ENCODE data around the gene ITGB2. TPM values are rescaled to one million over a fixed set of nuclear protein-coding genes. Genes with fewer than 3 reads are reported as not detected.
"Not testable (repeated sequence)": the region's sequence is repeated elsewhere in the genome, so short reads cannot be mapped to it uniquely, and the experiment has no call there.

Gene ITGB2
- total RNA-seq, 2 donors from 2014 or later, result 16.7 to 63.6 TPM

- no peak for DNase-seq (ENCODE audit: low spot score)
- H3K4me1 ChIP-seq, result peaks cover 0 to 31% of the 10 kb centered on the region in 2 donors
- no peaks in the 10 kb centered on the region for H3K36me3 ChIP-seq
- no peaks in the 10 kb centered on the region for H3K9me3 ChIP-seq
- no peak overlapping the region for H3K27ac ChIP-seq
- TF ChIP-seq CTCF (IDR thresholded peaks at IDR 0.05), result no peak
- no peak overlapping the region for H3K4me3 ChIP-seq
- peaks cover 9 to 14% of the 10 kb centered on the region in 2 donors for H3K27me3 ChIP-seq
Measured at GRCh38 chr21:44930543-44930981, 9.9 kb upstream of the ITGB2 start.

- no peak overlapping the region for H3K4me3 ChIP-seq
- H3K9me3 ChIP-seq, result no peaks in the 10 kb centered on the region
- no peak for TF ChIP-seq CTCF (IDR thresholded peaks at IDR 0.05)
- H3K27ac ChIP-seq, result no peak overlapping the region
- H3K27me3 ChIP-seq, result peaks cover 9 to 14% of the 10 kb centered on the region in 2 donors
- no peaks in the 10 kb centered on the region for H3K36me3 ChIP-seq
- H3K4me1 ChIP-seq, result peaks cover 0 to 34% of the 10 kb centered on the region in 2 donors
- DNase-seq (ENCODE audit: low spot score), result no peak
Measured at GRCh38 chr21:44929799-44930542, 9.3 kb upstream of the ITGB2 start.

GRCh38 chr21:44929242-44929798 lies 8.6 kb upstream of the ITGB2 start:
- Histone ChIP-seq H3K4me1 (peaks cover 0 to 39% of the 10 kb centered on the region in 2 donors), H3K9me3 (no peaks in the 10 kb centered on the region), H3K36me3 (no peaks in the 10 kb centered on the region), H3K27ac (no peak overlapping the region), H3K4me3 (no peak overlapping the region), H3K27me3 (peaks cover 9 to 14% of the 10 kb centered on the region in 2 donors)
- no peak for DNase-seq (ENCODE audit: low spot score)
- no peak for TF ChIP-seq CTCF (IDR thresholded peaks at IDR 0.05)

GRCh38 chr21:44928500-44929241 lies 8.0 kb upstream of the ITGB2 start:
- not testable (repeated sequence) for H3K9me3 ChIP-seq; DNase-seq (ENCODE audit: low spot score); H3K27ac ChIP-seq; H3K36me3 ChIP-seq; H3K4me3 ChIP-seq
- H3K4me1 ChIP-seq, result peaks cover 0 to 39% of the 10 kb centered on the region in 2 donors
- peaks cover 9 to 14% of the 10 kb centered on the region in 2 donors for H3K27me3 ChIP-seq

- no peak overlapping the region for H3K27ac ChIP-seq
- no peak for DNase-seq (ENCODE audit: low spot score)
- no peak overlapping the region for H3K4me3 ChIP-seq
- no peaks in the 10 kb centered on the region for H3K9me3 ChIP-seq
- TF ChIP-seq CTCF (IDR thresholded peaks at IDR 0.05), result no peak
- no peaks in the 10 kb centered on the region for H3K36me3 ChIP-seq
- H3K4me1 ChIP-seq, result peaks cover 0 to 36% of the 10 kb centered on the region in 2 donors
- H3K27me3 ChIP-seq, result peaks cover 9 to 14% of the 10 kb centered on the region in 2 donors
Measured at GRCh38 chr21:44927587-44928461, 7.1 kb upstream of the ITGB2 start.
